Left renal cortex interstitium (tissue), 4 donors: Measurements from ENCODE around the gene PPP1R16B. TPM values are rescaled to one million over a fixed set of nuclear protein-coding genes. Genes with fewer than 3 reads are reported as not detected.

ENCODE experiments used
- DNase-seq, 4 donors: peaks; one replicate each; pipeline ENCODE4 v3.0.0-alpha.2; 2013; ENCODE audit warnings: low read depth in 4 of 4, low spot score in 2 of 4, missing footprints in 1 of 4
- polyA plus RNA-seq, 4 donors: library from polyadenylated mRNA; unstranded; fragments of 120-200 nt; gene quantifications; one replicate each; pipeline ENCODE4 v1.2.1, GENCODE V29; 2013; ENCODE audit not compliant: insufficient read length in 4 of 4

The PPP1R16B gene
- polyA plus RNA-seq, 4 donors: 6.5 to 8.6 (median 7.4) TPM

- DNase-seq: no peak
These were observed 86.8 kb downstream of the PPP1R16B start for GRCh38 chr20:38892091-38892981.

- DNase-seq: no peak
These were observed 87.6 kb downstream of the PPP1R16B start for GRCh38 chr20:38893056-38893564.

- DNase-seq: no peak
These were observed 88.1 kb downstream of the PPP1R16B start for GRCh38 chr20:38893565-38894090.

- DNase-seq: no peak
These were observed 88.8 kb downstream of the PPP1R16B start for GRCh38 chr20:38894091-38894847.

GRCh38 chr20:38895098-38895949, 89.8 kb downstream of the PPP1R16B start:
- DNase-seq: no peak

GRCh38 chr20:38896009-38896594, 90.6 kb downstream of the PPP1R16B start:
- DNase-seq: no peak

GRCh38 chr20:38897267-38897666, 91.8 kb downstream of the PPP1R16B start:
- DNase-seq: no peak

- no peak for DNase-seq
These were observed 95.1 kb downstream of the PPP1R16B start for GRCh38 chr20:38900606-38901005.

GRCh38 chr20:38902601-38903000, 97.1 kb downstream of the PPP1R16B start:
- DNase-seq: no peak

- DNase-seq: no peak
These were observed 97.8 kb downstream of the PPP1R16B start for GRCh38 chr20:38903335-38903734.

GRCh38 chr20:38905375-38905774, 99.9 kb downstream of the PPP1R16B start:
- DNase-seq: no peak

GRCh38 chr20:38907918-38908677, 102.6 kb downstream of the PPP1R16B start:
- no peak for DNase-seq

GRCh38 chr20:38915355-38915754, 109.9 kb downstream of the PPP1R16B start:
- DNase-seq: no peak

- no peak for DNase-seq
These were observed 112.2 kb downstream of the PPP1R16B start for GRCh38 chr20:38917657-38918056.

GRCh38 chr20:38918172-38918571, 112.7 kb downstream of the PPP1R16B start:
- no peak for DNase-seq

GRCh38 chr20:38919683-38920082, 114.2 kb downstream of the PPP1R16B start:
- DNase-seq: no peak

- no peak for DNase-seq
These were observed 114.9 kb downstream of the PPP1R16B start for GRCh38 chr20:38920411-38920810.

GRCh38 chr20:38920851-38921250, 115.4 kb downstream of the PPP1R16B start:
- DNase-seq: no peak

GRCh38 chr20:38924718-38925117, 119.2 kb downstream of the PPP1R16B start:
- DNase-seq: no peak
